ENCODE measurements around the gene ADAT2. TPM values are rescaled to one million over a fixed set of nuclear protein-coding genes. Genes with fewer than 3 reads are reported as not detected.
"Not testable (repeated sequence)": the region's sequence is repeated elsewhere in the genome, so short reads cannot be mapped to it uniquely, and the experiment has no call there.

ADAT2 gene
- total and polyA plus RNA-seq, 2 donors, result 3.0 to 6.9 TPM

GRCh38 chr6:143457563-143458359 lies 7.3 kb upstream of the ADAT2 start:
- 89% methylated on average over 2 of the region's 2 CpGs for WGBS
- no peaks in the 10 kb centered on the region for H3K4me1 ChIP-seq (ENCODE audit: insufficient read depth)
- DNase-seq (ENCODE audit: extremely low spot score), result no peak
- H3K27ac ChIP-seq (ENCODE audit: low read depth), result no peak overlapping the region
- peaks cover 4% of the 10 kb centered on the region for H3K36me3 ChIP-seq (ENCODE audit: insufficient read depth)
- H3K4me3 ChIP-seq (ENCODE audit: low read depth, low read length), result no peak overlapping the region

GRCh38 chr6:143451531-143451930 lies 1.0 kb upstream of the ADAT2 start:
- WGBS, result 28% methylated on average over 4 of the region's 4 CpGs
- H3K4me3 ChIP-seq (ENCODE audit: low read depth, low read length), result peak overlapping the region; percentile 62
- peaks cover 2% of the 10 kb centered on the region for H3K36me3 ChIP-seq (ENCODE audit: insufficient read depth)
- no peak overlapping the region for H3K27ac ChIP-seq (ENCODE audit: low read depth)
- peaks cover 1% of the 10 kb centered on the region for H3K4me1 ChIP-seq (ENCODE audit: insufficient read depth)
- no peak for DNase-seq (ENCODE audit: extremely low spot score)

GRCh38 chr6:143449714-143450452 lies 612 bp downstream of the ADAT2 start:
- Histone ChIP-seq H3K4me3 (ENCODE audit: low read depth, low read length) (peak overlapping the region; percentile 62), H3K27ac (ENCODE audit: low read depth) (peak overlapping the region; percentile 18), H3K36me3 (ENCODE audit: insufficient read depth) (peaks cover 4% of the 10 kb centered on the region), H3K4me1 (ENCODE audit: insufficient read depth) (peaks cover 1% of the 10 kb centered on the region)
- DNase-seq (ENCODE audit: extremely low spot score), result peak; percentile 25
- 5% methylated on average over 19 of the region's 19 CpGs for WGBS

- WGBS, result 71% methylated on average over 6 of the region's 6 CpGs
- peaks cover 4% of the 10 kb centered on the region for H3K36me3 ChIP-seq (ENCODE audit: insufficient read depth)
- peaks cover 1% of the 10 kb centered on the region for H3K4me1 ChIP-seq (ENCODE audit: insufficient read depth)
- DNase-seq (ENCODE audit: extremely low spot score), result no peak
- no peak overlapping the region for H3K27ac ChIP-seq (ENCODE audit: low read depth)
- H3K4me3 ChIP-seq (ENCODE audit: low read depth, low read length), result peak overlapping the region; percentile 62
Measured at GRCh38 chr6:143449082-143449713, 1.3 kb downstream of the ADAT2 start.

- not testable (repeated sequence) for H3K4me3 ChIP-seq (ENCODE audit: low read depth, low read length); H3K27ac ChIP-seq (ENCODE audit: low read depth); H3K4me1 ChIP-seq (ENCODE audit: insufficient read depth); H3K36me3 ChIP-seq (ENCODE audit: insufficient read depth); DNase-seq (ENCODE audit: extremely low spot score)
- 100% methylated on average over 2 of the region's 2 CpGs for WGBS
Measured at GRCh38 chr6:143447865-143448264, 2.6 kb downstream of the ADAT2 start.

GRCh38 chr6:143443096-143443495 lies 7.4 kb downstream of the ADAT2 start:
- Histone ChIP-seq H3K4me1 (ENCODE audit: insufficient read depth) (no peaks in the 10 kb centered on the region), H3K27ac (ENCODE audit: low read depth) (no peak overlapping the region), H3K36me3 (ENCODE audit: insufficient read depth) (peaks cover 2% of the 10 kb centered on the region), H3K4me3 (ENCODE audit: low read depth, low read length) (no peak overlapping the region)
- DNase-seq (ENCODE audit: extremely low spot score), result no peak
- 98% methylated on average over 2 of the region's 2 CpGs for WGBS

GRCh38 chr6:143441680-143442545 lies 8.6 kb downstream of the ADAT2 start:
- WGBS, result 88% methylated on average over 8 of the region's 8 CpGs

GRCh38 chr6:143441010-143441409 lies 9.5 kb downstream of the ADAT2 start:
- Histone ChIP-seq H3K27ac (ENCODE audit: low read depth) (no peak overlapping the region), H3K4me1 (ENCODE audit: insufficient read depth) (no peaks in the 10 kb centered on the region), H3K4me3 (ENCODE audit: low read depth, low read length) (no peak overlapping the region), H3K36me3 (ENCODE audit: insufficient read depth) (no peaks in the 10 kb centered on the region)
- DNase-seq (ENCODE audit: extremely low spot score), result no peak
- 96% methylated on average over 2 of the region's 2 CpGs for WGBS

More at GRCh38 chr6:143441680-143442545, 8.6 kb downstream of the ADAT2 start:
- DNase-seq (ENCODE audit: extremely low spot score), result no peak
- Histone ChIP-seq H3K27ac (ENCODE audit: low read depth) (no peak overlapping the region), H3K36me3 (ENCODE audit: insufficient read depth) (peaks cover 2% of the 10 kb centered on the region), H3K4me3 (ENCODE audit: low read depth, low read length) (no peak overlapping the region), H3K4me1 (ENCODE audit: insufficient read depth) (no peaks in the 10 kb centered on the region)

- no peak overlapping the region for H3K4me3 ChIP-seq (ENCODE audit: low read depth, low read length)
- peaks cover 4% of the 10 kb centered on the region for H3K36me3 ChIP-seq (ENCODE audit: insufficient read depth)
- DNase-seq (ENCODE audit: extremely low spot score), result no peak
- H3K4me1 ChIP-seq (ENCODE audit: insufficient read depth), result no peaks in the 10 kb centered on the region
- no peak overlapping the region for H3K27ac ChIP-seq (ENCODE audit: low read depth)
- WGBS, result 96% methylated on average over 4 of the region's 4 CpGs
Measured at GRCh38 chr6:143432588-143432987, 17.9 kb downstream of the ADAT2 start.

GRCh38 chr6:143431226-143431625 lies 19.3 kb downstream of the ADAT2 start:
- WGBS, result 78% methylated on average over 1 of the region's 1 CpG
- H3K27ac ChIP-seq (ENCODE audit: low read depth), result no peak overlapping the region
- no peak overlapping the region for H3K4me3 ChIP-seq (ENCODE audit: low read depth, low read length)

GRCh38 chr6:143429970-143430369 lies 20.5 kb downstream of the ADAT2 start:
- Histone ChIP-seq H3K27ac (ENCODE audit: low read depth) (no peak overlapping the region), H3K4me3 (ENCODE audit: low read depth, low read length) (no peak overlapping the region), H3K4me1 (ENCODE audit: insufficient read depth) (no peaks in the 10 kb centered on the region), H3K36me3 (ENCODE audit: insufficient read depth) (peaks cover 4% of the 10 kb centered on the region)
- 97% methylated on average over 4 of the region's 4 CpGs for WGBS
- DNase-seq (ENCODE audit: extremely low spot score), result no peak

More at GRCh38 chr6:143431226-143431625, 19.3 kb downstream of the ADAT2 start:
- Histone ChIP-seq H3K4me1 (ENCODE audit: insufficient read depth) (no peaks in the 10 kb centered on the region), H3K36me3 (ENCODE audit: insufficient read depth) (peaks cover 4% of the 10 kb centered on the region)
- DNase-seq (ENCODE audit: extremely low spot score), result no peak

GRCh38 chr6:143427109-143427817 lies 23.2 kb downstream of the ADAT2 start:
- Histone ChIP-seq H3K4me1 (ENCODE audit: insufficient read depth) (no peaks in the 10 kb centered on the region), H3K4me3 (ENCODE audit: low read depth, low read length) (no peak overlapping the region), H3K27ac (ENCODE audit: low read depth) (no peak overlapping the region), H3K36me3 (ENCODE audit: insufficient read depth) (peaks cover 1% of the 10 kb centered on the region)
- 17% methylated on average over 4 of the region's 4 CpGs for WGBS
- DNase-seq (ENCODE audit: extremely low spot score), result peak; percentile 53
